K562 (cell line): ENCODE results near the gene PSMD4.

Experiments used
- CHD4 ChIP-seq: fragments of 200-600 bp; sonication (generic); IDR thresholded peaks from 3 replicates; pipeline ENCODE4 v1.6.1; 2012; ENCODE audit warnings: low read depth, mild to moderate bottlenecking, mixed read lengths, low read length, inconsistent platforms; ENCODE audit not compliant: insufficient read depth, insufficient replicate concordance, poor library complexity, severe bottlenecking
- SMC3 ChIP-seq: conservative IDR thresholded peaks from 2 replicates; pipeline ENCODE4 v1.6.1; 2011; ENCODE audit warnings: low read depth, low read length, improper control_type of control experiment; ENCODE audit not compliant: insufficient read depth
- USF1 ChIP-seq: sonication (generic); formaldehyde crosslinking; IDR thresholded peaks from 2 replicates; pipeline ENCODE4 v1.9.0; 2022; ENCODE audit warnings: mild to moderate bottlenecking, missing genetic modification reagents
- ZZZ3 ChIP-seq: fragments of 450-650 bp; IDR thresholded peaks from 2 replicates; pipeline ENCODE4 v1.6.1; 2016; ENCODE audit warnings: antibody characterized with exemption, mild to moderate bottlenecking, moderate library complexity
- TF ChIP-seq, protein P1 (sequence below), 2 experiments: IDR thresholded peaks; 2 replicates each; pipeline ENCODE4 v1.6.1; 2012; ENCODE audit warnings: improper control_type of control experiment in 2 of 2, low read depth in 2 of 2, low read length in 2 of 2, borderline replicate concordance in 1 of 2
- TF ChIP-seq, protein P2 (sequence below): sonication (generic); formaldehyde crosslinking; IDR thresholded peaks from 2 replicates; pipeline ENCODE4 v1.8.0; 2023; ENCODE audit warnings: mild to moderate bottlenecking, missing genetic modification reagents

- TF ChIP-seq SMC3 (no peak), ZZZ3 (no peak), CHD4 (no peak), USF1 (CRISPR knock-in tag) (no peak)
- TF ChIP-seq, protein P1, sequence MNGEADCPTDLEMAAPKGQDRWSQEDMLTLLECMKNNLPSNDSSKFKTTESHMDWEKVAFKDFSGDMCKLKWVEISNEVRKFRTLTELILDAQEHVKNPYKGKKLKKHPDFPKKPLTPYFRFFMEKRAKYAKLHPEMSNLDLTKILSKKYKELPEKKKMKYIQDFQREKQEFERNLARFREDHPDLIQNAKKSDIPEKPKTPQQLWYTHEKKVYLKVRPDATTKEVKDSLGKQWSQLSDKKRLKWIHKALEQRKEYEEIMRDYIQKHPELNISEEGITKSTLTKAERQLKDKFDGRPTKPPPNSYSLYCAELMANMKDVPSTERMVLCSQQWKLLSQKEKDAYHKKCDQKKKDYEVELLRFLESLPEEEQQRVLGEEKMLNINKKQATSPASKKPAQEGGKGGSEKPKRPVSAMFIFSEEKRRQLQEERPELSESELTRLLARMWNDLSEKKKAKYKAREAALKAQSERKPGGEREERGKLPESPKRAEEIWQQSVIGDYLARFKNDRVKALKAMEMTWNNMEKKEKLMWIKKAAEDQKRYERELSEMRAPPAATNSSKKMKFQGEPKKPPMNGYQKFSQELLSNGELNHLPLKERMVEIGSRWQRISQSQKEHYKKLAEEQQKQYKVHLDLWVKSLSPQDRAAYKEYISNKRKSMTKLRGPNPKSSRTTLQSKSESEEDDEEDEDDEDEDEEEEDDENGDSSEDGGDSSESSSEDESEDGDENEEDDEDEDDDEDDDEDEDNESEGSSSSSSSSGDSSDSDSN (IDR thresholded peaks at IDR 0.05; ENCODE audit: borderline replicate concordance in 1 of 2, low read depth in 2 of 2, low read length in 2 of 2), result no peak
- TF ChIP-seq, protein P2, sequence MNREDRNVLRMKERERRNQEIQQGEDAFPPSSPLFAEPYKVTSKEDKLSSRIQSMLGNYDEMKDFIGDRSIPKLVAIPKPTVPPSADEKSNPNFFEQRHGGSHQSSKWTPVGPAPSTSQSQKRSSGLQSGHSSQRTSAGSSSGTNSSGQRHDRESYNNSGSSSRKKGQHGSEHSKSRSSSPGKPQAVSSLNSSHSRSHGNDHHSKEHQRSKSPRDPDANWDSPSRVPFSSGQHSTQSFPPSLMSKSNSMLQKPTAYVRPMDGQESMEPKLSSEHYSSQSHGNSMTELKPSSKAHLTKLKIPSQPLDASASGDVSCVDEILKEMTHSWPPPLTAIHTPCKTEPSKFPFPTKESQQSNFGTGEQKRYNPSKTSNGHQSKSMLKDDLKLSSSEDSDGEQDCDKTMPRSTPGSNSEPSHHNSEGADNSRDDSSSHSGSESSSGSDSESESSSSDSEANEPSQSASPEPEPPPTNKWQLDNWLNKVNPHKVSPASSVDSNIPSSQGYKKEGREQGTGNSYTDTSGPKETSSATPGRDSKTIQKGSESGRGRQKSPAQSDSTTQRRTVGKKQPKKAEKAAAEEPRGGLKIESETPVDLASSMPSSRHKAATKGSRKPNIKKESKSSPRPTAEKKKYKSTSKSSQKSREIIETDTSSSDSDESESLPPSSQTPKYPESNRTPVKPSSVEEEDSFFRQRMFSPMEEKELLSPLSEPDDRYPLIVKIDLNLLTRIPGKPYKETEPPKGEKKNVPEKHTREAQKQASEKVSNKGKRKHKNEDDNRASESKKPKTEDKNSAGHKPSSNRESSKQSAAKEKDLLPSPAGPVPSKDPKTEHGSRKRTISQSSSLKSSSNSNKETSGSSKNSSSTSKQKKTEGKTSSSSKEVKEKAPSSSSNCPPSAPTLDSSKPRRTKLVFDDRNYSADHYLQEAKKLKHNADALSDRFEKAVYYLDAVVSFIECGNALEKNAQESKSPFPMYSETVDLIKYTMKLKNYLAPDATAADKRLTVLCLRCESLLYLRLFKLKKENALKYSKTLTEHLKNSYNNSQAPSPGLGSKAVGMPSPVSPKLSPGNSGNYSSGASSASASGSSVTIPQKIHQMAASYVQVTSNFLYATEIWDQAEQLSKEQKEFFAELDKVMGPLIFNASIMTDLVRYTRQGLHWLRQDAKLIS (CRISPR knock-in tag), result no peak
Observed at GRCh38 chr1:151290709-151291303, 36.3 kb downstream of the PSMD4 start.
